Heart left ventricle (tissue), 16 donors: ENCODE results near the gene ABCA1. TPM values are rescaled to one million over a fixed set of nuclear protein-coding genes. Genes with fewer than 3 reads are reported as not detected.
A peak's percentile ranks its signal among the peaks of the same experiment; 100 is the strongest.

ENCODE experiments used
- ATAC-seq, 4 donors: fragments of 200-7000 bp; cut with Tn5 transposase; one replicate each; pipeline ENCODE4 v1.9.1; 2020 to 2022; ENCODE audit warnings: moderate library complexity in 4 of 4, mild to moderate bottlenecking in 3 of 4, moderate number of reproducible peaks in 1 of 4
- DNase-seq, 5 donors: peaks; one replicate each; pipeline ENCODE4 v3.0.0-alpha.2; 2020
- H3K27ac ChIP-seq, 12 donors: fragments of 200-600 bp; sonication (generic) in 4 of 12; one replicate each; pipeline versions ENCODE4 v1.5.0 to v1.8.0; 2016 to 2022; ENCODE audit warnings: mild to moderate bottlenecking in 2 of 12
- H3K27me3 ChIP-seq, 9 donors: fragments of 200-600 bp; sonication (generic) in 2 of 9; one replicate each; pipeline versions ENCODE4 v1.5.1 to v1.8.0; 2016 to 2022; ENCODE audit warnings: mild to moderate bottlenecking in 3 of 9
- H3K36me3 ChIP-seq, 9 donors: fragments of 200-600 bp; sonication (generic) in 2 of 9; one replicate each; pipeline versions ENCODE4 v1.5.0 to v1.8.0; 2018 to 2022; ENCODE audit warnings: mild to moderate bottlenecking in 2 of 9
- H3K4me1 ChIP-seq, 12 donors: fragments of 200-600 bp; sonication (generic) in 4 of 12; one replicate each; pipeline versions ENCODE4 v1.5.0 to v1.8.0; 2016 to 2022; ENCODE audit warnings: mild to moderate bottlenecking in 3 of 12
- H3K4me3 ChIP-seq, 12 donors: fragments of 200-600 bp; sonication (generic) in 4 of 12; one replicate each; pipeline versions ENCODE4 v1.5.0 to v1.8.0; 2017 to 2022; ENCODE audit warnings: mild to moderate bottlenecking in 9 of 12, moderate library complexity in 4 of 12
- H3K9me3 ChIP-seq, 12 donors: fragments of 200-600 bp; sonication (generic) in 4 of 12; one replicate each; pipeline versions ENCODE4 v1.5.0 to v1.8.0; 2016 to 2022; ENCODE audit warnings: mild to moderate bottlenecking in 1 of 12
- CTCF ChIP-seq, 12 donors: fragments of 200-600 bp; sonication (generic) in 4 of 12; IDR thresholded peaks; one replicate each; pipeline versions ENCODE4 v1.5.0 to v1.8.0; 2018 to 2022; ENCODE audit warnings: antibody characterized with exemption in 12 of 12, mild to moderate bottlenecking in 5 of 12
- POLR2A ChIP-seq, 2 donors: fragments of 450-650 bp; IDR thresholded peaks; one replicate each; pipeline ENCODE4 v1.6.1; 2017; ENCODE audit warnings: antibody characterized with exemption in 2 of 2, mild to moderate bottlenecking in 2 of 2, moderate library complexity in 2 of 2
- WGBS, 4 donors: extraction: QIAGEN DNeasy Blood & Tissue Kit in 2 of 4; methylation state at CpG; one replicate each; pipeline versions ENCODE4 v1.1.5 to v1.1.7; 2013 to 2018; 5-methylcytosine and 5-hydroxymethylcytosine counted together
- intact Hi-C, 10 donors: fragments of 100-400 bp; cut with DNase I; formaldehyde crosslinking; loops; one replicate each; pipeline versions ENCODE4 v1.11.1 to v1.14.2; 2022
- polyA plus RNA-seq, 2 donors: library from polyadenylated mRNA; stranded (reverse); fragments of 200-250 nt; gene quantifications; one replicate each; pipeline ENCODE4 v1.2.3, GENCODE V29; 2013
- total RNA-seq, 9 donors: library from RNA; depleted of rRNA in 2 of 9; stranded (reverse); fragments of >200 nt in 2 of 9; fragmentation: NEBNext Ultra II Directional in 3 of 9; extraction: Animal tissue kit (Norgen Biotek cat#: 25700) in 3 of 9; gene quantifications; one replicate each; pipeline versions ENCODE4 v1.1.0 to v1.2.4, GENCODE V29; 2016 to 2023
- donor health status: ischemic (EF 13 %, LVEDD 7.1; RV severe dilation, severe dysfunction).
- donor health status: healthy with polysubstance abuse.
- donor health status: DM: no; HTN: yes; CAD: no.
- donor health status: DM: no; HTN: no; CAD: no.
- donor health status: ischemic (EF 25% LVEDD 6.9; RV normal size, moderate dysfunction).
- donor health status: ischemic (EF 25% LVEDD 5.7; RV mildly dilated, moderate dysfunction).
- donor health status: healthy.
- donor health status: DM: yes; HTN: yes; CAD: no.
- donor health status: ischemic (EF 35%, LVEDD 5.7; RV mildly dilated, moderate dysfunction).
- donor health status: nonischemic (EF 11% LVEDD 7.7; RV severe dilation, severe dysfunction).
- donor health status: DM: yes; HTN: yes; CAD: no.
- donor health status: PGD.
- donor health status: ischemic (EF 29% LVEDD 5.4; RV normal size, mild dysfunction).
- donor health status: nonischemic (EF 23%, LVEDD 6.1; RV moderate dilation, normal function).

The ABCA1 gene
- total and polyA plus RNA-seq, 11 donors: 2.1 to 45.3 (median 10.6) TPM

- peaks cover 0 to 11% (median 1%) of the 10 kb centered on the region in 12 donors for H3K4me1 ChIP-seq
- intact Hi-C loops: loop anchor here in 4 of 10 donors (5.0 to 10.0 kb wide), 4 partner anchors 356 to 1349 kb away; partner anchors contain the start of gene SMC2 (in 2 of the 4)
- H3K27me3 ChIP-seq: no peaks in the 10 kb centered on the region
- no peak overlapping the region for H3K4me3 ChIP-seq
- ATAC-seq (no peak), DNase-seq (peak in 1 of 5 donors; percentile 16)
- WGBS, 4 donors: 27 to 33% (median 31%) methylated on average over 7 of the region's 7 CpGs
- H3K36me3 ChIP-seq: no peaks in the 10 kb centered on the region
- TF ChIP-seq CTCF (IDR thresholded peaks at IDR 0.05) (peak; percentile 48 to 81 (median 72)), POLR2A (IDR thresholded peaks at IDR 0.05) (no peak)
- no peak overlapping the region for H3K27ac ChIP-seq
- H3K9me3 ChIP-seq: no peaks in the 10 kb centered on the region
These were observed 184.5 kb downstream of the ABCA1 start for GRCh38 chr9:104743376-104743985.

DNA sequence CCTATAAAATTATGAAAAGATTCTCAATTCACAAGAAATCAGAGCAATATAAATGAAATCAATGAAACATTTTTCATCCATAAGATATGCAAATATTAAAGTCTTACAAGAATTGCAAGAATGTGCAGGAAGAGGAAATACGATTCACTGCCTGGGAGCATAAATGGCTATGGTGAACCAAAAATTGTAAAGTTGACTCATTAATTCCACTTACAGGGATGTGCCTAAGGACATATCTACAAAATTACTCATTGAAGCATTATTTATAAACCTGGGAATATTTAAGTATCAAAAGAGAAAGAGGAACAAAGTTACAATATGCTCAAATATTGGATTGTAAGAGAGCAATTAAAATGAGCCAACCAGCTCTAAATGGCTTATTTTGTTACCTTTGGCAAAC, 187.3 kb downstream of the ABCA1 start:
- 55 to 67% (median 60%) methylated on average over 1 of the region's 1 CpG for WGBS, 4 donors
- no peak for TF ChIP-seq POLR2A (IDR thresholded peaks at IDR 0.05)
- TF ChIP-seq CTCF (IDR thresholded peaks at IDR 0.05): no peak
- ATAC-seq: no peak
- no peak overlapping the region for H3K27ac ChIP-seq
- no peak overlapping the region for H3K4me3 ChIP-seq
- H3K9me3 ChIP-seq: no peaks in the 10 kb centered on the region
- DNase-seq: no peak
- H3K36me3 ChIP-seq: no peaks in the 10 kb centered on the region
- intact Hi-C loops: loop anchor here in 4 of 10 donors (5.0 to 10.0 kb wide), 4 partner anchors 353 to 1346 kb away; partner anchors contain the start of gene SMC2 (in 2 of the 4)
- H3K4me1 ChIP-seq: no peaks in the 10 kb centered on the region
- H3K27me3 ChIP-seq: no peaks in the 10 kb centered on the region

DNA sequence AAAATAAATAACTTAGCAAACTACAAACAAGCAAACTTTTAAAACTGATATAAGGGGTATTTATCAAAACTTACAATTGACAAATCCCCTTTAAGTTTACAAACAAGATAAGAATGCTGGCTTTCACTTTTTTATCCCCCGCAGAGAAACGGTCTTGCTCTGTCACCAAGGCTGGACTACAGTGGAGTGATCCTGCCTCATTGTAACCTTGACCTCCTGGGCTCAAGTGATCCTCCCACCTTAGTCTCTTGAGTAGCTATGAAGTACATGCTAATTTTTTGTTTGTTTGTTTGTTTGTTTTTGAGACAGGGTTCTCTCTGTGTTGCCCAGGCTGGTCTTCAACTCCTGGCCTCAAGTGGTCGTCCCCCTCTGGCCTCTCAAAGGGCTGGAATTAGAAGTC, 189.5 kb downstream of the ABCA1 start:
- Histone ChIP-seq H3K27ac (no peak overlapping the region), H3K36me3 (no peaks in the 10 kb centered on the region), H3K27me3 (no peaks in the 10 kb centered on the region), H3K4me1 (no peaks in the 10 kb centered on the region), H3K4me3 (no peak overlapping the region), H3K9me3 (no peaks in the 10 kb centered on the region)
- DNase-seq (no peak), ATAC-seq (no peak)
- TF ChIP-seq POLR2A (IDR thresholded peaks at IDR 0.05) (no peak), CTCF (IDR thresholded peaks at IDR 0.05) (no peak)
- intact Hi-C loops: no loop called here
- 58 to 71% (median 65%) methylated on average over 3 of the region's 3 CpGs for WGBS, 4 donors

Other genes starting within 250 kb of the ABCA1 start
- not detected for gene OR13D1, start 233.6 kb downstream of the ABCA1 start, total RNA-seq
- not detected for gene OR13D1, start 233.6 kb downstream of the ABCA1 start, polyA plus RNA-seq
- gene NIPSNAP3A, start 180.5 kb downstream of the ABCA1 start, total RNA-seq: 10 to 100 TPM; 14.9 to 37.0 (median 22.9) TPM
- gene NIPSNAP3A, start 180.5 kb downstream of the ABCA1 start, polyA plus RNA-seq: 10 to 100 TPM; 16.3 to 30.1 TPM
- gene NIPSNAP3B, start 164.0 kb downstream of the ABCA1 start, total RNA-seq: 10 to 100 TPM; 20.0 to 41.3 (median 29.0) TPM
- 10 to 100 TPM; 11.8 to 16.6 TPM for gene NIPSNAP3B, start 164.0 kb downstream of the ABCA1 start, polyA plus RNA-seq